HFF-Myc (cell line): ENCODE measurements around the gene OR2AG2.
A peak's percentile ranks its signal among the peaks of the same experiment; 100 is the strongest.

Experiments
- DNase-seq: peaks from one replicate; pipeline ENCODE4 v3.0.0-alpha.2; 2011; ENCODE audit warnings: low read depth; ENCODE audit errors: extremely low read depth
- H3K4me3 ChIP-seq: replicated peaks from 2 replicates; pipeline ENCODE4 v1.5.1; 2011; ENCODE audit warnings: low read depth, mild to moderate bottlenecking, control low read depth, low read length
- TF ChIP-seq, protein P1 (sequence below): IDR thresholded peaks from 2 replicates; pipeline ENCODE4 v1.5.1; 2012; ENCODE audit warnings: mild to moderate bottlenecking, low read depth, low read length, control low read depth; ENCODE audit errors: missing control alignments

OR2AG2 gene

DNA sequence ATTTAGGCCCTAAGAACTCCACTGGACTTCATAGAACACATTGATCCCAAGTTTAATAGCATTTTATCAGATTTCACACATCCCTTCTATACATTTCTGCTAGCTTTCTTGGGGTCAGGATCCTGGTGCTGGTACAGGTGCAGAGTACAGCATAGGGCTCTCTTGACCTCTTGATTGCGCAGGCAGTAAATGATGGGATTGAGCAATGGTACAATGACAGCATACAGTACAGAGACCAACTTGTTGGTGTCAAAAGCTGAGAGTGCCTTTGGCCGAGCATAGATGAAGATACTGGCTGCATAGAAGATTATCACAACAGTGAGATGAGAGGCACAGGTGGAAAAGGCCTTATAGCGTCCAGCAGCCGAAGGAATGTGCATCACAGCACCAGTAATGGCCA, 22.9 kb upstream of the OR2AG2 start:
- H3K4me3 ChIP-seq: no peak overlapping the region
- no peak for DNase-seq
- TF ChIP-seq, protein P1, sequence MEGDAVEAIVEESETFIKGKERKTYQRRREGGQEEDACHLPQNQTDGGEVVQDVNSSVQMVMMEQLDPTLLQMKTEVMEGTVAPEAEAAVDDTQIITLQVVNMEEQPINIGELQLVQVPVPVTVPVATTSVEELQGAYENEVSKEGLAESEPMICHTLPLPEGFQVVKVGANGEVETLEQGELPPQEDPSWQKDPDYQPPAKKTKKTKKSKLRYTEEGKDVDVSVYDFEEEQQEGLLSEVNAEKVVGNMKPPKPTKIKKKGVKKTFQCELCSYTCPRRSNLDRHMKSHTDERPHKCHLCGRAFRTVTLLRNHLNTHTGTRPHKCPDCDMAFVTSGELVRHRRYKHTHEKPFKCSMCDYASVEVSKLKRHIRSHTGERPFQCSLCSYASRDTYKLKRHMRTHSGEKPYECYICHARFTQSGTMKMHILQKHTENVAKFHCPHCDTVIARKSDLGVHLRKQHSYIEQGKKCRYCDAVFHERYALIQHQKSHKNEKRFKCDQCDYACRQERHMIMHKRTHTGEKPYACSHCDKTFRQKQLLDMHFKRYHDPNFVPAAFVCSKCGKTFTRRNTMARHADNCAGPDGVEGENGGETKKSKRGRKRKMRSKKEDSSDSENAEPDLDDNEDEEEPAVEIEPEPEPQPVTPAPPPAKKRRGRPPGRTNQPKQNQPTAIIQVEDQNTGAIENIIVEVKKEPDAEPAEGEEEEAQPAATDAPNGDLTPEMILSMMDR: no peak

DNA sequence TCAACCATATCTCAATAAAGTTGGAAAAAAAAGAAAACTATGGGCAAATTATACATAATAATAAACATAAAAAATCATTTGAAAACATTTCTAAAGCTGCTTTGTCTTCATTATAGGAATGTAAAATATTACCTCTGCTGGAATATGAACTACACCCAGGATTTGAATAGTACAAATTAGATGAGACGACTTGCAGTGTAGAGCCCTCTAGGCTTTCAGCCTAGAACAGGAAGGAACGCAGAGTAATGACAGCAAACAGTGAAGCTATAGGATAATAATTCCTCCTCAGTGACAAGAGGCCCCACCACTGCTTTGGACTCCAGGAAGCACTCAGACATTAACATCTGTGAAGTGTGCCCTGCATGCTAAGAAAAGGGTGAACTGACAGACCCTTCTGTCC, 18.8 kb upstream of the OR2AG2 start:
- no peak overlapping the region for H3K4me3 ChIP-seq
- TF ChIP-seq, protein P1: no peak
- DNase-seq: no peak

DNA sequence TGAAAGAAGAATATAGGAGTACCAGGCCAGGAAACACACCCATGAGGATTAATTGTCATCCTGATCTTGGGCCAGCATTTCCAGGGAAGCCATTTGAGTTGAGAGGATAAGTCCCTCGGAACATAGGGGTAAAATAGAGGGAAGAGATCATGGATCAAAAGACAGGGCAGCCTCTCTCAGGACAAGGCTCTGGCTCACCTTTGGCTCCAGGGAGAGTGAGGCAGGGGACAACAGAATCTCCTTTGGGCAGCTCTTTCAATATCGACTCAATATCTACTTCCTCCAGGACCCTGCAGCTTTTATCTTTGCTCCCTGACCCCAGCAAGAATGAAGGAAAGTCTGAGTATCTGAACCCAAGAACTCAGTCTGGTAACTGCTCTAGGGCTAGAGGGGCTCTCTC, 10.9 kb upstream of the OR2AG2 start, which contains the start of gene OR2AG1:
TSS of gene OR2AG1 (plus strand) at position 301 of the 400 bp plus-strand sequence. CDS start 2,018 bp downstream, outside the sequence.
- DNase-seq: no peak
- TF ChIP-seq, protein P1: no peak
- H3K4me3 ChIP-seq: no peak within 1 kb of the TSS

DNA sequence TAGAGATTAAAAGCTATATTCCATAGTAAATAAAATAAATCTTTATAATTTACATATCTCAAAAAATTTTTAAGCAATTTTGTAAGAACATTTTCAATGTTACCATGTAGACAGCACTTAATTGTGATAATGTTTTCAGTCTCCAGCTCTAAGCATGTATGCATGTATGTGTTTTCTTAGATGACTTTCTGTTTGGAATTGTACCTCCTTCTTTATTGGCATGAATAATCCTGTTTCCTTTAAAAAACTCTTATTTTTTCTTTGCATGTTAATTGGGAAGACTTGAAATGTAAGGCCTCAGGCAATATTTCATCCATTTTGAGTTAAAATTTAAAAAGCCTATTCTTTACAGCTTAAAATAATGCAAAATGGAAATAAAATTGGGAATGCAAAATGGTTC, 9.1 kb upstream of the OR2AG2 start:
- H3K4me3 ChIP-seq: no peak overlapping the region
- TF ChIP-seq, protein P1: no peak
- DNase-seq: no peak

DNA sequence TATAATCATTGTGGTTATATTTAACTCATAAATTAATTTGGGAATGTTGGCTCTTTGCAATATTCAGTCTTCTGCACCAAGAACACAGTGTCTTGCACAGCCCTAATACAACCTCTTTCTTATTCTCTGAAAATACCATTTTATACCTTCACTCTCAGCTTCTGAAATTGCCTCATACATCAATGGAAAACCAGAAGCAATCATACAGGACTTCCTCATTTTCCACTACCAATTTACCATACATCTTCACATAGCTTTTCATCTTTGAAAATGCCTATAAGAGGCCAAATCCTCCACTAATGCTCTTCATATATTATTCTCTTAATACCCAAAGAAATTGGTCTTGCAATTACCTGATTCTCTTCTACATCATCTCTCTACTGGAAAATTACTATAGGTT, 6.7 kb upstream of the OR2AG2 start:
- TF ChIP-seq, protein P1: no peak
- DNase-seq: no peak
- no peak overlapping the region for H3K4me3 ChIP-seq

DNA sequence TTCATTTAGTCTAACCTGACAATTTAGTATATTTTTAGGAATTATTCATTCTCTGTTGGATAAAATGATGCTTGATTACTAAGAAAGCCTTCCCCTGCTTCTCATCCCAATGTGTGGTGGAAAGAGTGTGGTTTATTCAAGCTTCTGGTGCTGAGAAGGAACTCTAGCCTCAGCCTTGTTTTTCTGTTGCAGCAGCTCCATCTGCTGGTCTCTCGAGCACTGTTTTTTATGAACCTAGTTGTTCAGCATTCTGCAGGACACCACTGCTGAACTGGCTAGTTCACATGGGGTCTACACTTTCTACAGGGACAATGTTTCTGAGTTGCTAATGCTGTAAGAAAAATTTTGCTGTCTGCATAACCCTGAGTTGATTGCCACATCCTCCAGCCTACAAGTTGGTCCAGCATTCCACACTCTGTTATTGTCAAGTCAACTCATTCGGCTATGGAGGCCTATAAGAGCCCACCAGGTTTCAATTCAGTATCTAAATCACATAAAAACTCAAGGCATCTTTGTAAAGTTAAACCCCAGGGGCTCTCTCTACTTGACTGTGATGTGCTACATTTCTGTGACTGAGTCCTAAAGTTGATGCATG, 14.3 kb downstream of the OR2AG2 start:
- TF ChIP-seq, protein P1: peak; percentile 77
- peak; percentile 30 for DNase-seq
- no peak overlapping the region for H3K4me3 ChIP-seq

DNA sequence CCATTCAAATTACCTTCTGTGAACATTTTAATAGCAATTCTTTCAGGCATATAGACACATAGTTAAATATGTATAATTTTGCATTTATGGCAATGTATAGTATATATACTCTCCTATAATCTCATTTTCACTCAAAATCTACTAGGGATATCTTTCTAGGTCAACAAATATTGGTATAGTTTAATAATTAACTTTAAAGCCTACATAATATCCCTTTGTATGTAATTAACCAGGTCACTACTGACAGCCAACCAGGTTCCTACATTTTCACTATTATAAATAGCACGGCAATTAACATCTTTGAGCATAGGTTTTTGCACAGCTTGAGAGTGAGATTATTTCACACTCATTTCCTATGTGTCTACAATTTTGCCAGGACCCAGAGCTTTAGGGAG, 15.8 kb downstream of the OR2AG2 start:
- TF ChIP-seq, protein P1: no peak
- no peak overlapping the region for H3K4me3 ChIP-seq
- no peak for DNase-seq
